HEK293 (cell line): ENCODE results near the gene KIFAP3.

Source experiments
- ZNF112 ChIP-seq: fragments of 450-650 bp; formaldehyde crosslinking; IDR thresholded peaks from 2 replicates; pipeline ENCODE4 v1.5.0; 2017; ENCODE audit warnings: missing biosample characterization, missing genetic modification characterization
- TF ChIP-seq, protein P1 (sequence below): fragments of 450-650 bp; formaldehyde crosslinking; IDR thresholded peaks from 2 replicates; pipeline ENCODE4 v1.5.1; 2016; ENCODE audit warnings: missing biosample characterization, missing genetic modification characterization

DNA sequence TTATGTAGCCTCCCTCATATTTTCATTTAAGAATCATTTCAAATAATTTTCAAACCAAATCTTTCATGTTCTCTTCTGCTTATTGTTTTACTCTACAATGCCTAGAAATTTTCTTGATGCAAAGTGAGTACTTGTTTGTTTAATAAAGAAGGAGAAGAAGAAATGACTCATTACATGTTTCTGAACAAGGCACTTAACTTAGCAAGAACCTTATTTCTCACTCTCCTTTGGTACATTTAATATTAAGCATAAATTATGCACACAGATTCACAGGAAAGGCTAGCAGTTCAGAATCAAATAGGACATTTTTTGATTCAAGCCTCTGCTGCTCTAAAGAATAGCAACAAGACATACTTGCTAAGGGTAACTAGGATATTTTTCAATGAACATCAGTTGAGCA, 189.9 kb downstream of the KIFAP3 start:
- no peak for TF ChIP-seq ZNF112 (tag by site-specific recombination)
- TF ChIP-seq, protein P1, sequence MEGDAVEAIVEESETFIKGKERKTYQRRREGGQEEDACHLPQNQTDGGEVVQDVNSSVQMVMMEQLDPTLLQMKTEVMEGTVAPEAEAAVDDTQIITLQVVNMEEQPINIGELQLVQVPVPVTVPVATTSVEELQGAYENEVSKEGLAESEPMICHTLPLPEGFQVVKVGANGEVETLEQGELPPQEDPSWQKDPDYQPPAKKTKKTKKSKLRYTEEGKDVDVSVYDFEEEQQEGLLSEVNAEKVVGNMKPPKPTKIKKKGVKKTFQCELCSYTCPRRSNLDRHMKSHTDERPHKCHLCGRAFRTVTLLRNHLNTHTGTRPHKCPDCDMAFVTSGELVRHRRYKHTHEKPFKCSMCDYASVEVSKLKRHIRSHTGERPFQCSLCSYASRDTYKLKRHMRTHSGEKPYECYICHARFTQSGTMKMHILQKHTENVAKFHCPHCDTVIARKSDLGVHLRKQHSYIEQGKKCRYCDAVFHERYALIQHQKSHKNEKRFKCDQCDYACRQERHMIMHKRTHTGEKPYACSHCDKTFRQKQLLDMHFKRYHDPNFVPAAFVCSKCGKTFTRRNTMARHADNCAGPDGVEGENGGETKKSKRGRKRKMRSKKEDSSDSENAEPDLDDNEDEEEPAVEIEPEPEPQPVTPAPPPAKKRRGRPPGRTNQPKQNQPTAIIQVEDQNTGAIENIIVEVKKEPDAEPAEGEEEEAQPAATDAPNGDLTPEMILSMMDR (tag by site-specific recombination) = no peak
